ENCODE results near the gene HSPB2.
"Not testable (repeated sequence)": the region's sequence is repeated elsewhere in the genome, so short reads cannot be mapped to it uniquely, and the experiment has no call there.

Gene HSPB2

DNA sequence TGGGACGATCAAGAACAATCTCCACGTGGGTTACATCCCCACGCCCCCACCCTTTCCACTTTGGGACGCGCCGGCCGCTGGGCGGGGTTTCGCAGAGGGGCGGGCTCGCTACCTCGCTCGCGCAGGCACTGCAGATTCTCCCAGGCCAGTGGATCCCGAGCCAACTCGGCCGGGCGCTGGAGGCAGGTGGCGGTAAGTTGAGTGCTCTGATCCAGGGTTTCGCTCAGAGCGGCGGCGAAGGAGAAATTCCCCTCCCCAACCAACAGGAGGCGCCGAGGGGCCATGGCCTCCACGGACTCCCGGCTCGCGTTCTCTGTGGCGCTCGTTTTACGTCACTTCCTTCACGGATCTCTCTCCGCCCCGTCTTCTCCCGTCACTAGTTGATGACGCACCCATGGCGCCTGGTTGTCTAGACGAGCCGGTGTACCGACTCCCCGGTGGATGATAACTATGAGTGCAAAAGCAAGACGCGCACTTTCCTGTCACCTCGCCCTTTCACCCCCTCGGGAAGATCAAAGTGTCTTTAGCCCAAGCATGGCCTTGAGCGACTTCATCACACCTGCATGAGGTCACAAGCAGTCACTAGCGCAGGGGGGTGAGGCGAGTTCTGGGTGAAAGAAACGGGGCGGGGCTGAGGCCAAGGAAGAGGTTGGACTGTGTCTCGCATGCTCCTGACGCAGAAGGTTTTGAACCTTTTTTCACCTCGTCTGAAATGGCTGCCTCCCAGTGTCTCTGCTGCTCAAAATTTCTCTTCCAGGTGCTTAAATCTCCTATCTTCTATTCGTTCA, 33.5 kb upstream of the HSPB2 start, which contains the start of the genes CFAP68 and FDXACB1:
TSS of gene CFAP68 (plus strand) at position 693 of the 788 bp plus-strand sequence. CDS start at position 713, 20 bp downstream.
TSS of gene FDXACB1 (minus strand) at position 317 of the 788 bp plus-strand sequence. CDS start at position 284, 33 bp downstream.
- Histone ChIP-seq H3K27me3 (ENCODE audit: insufficient read depth, poor library complexity, severe bottlenecking) (no peaks in the 10 kb centered on the region), H3K27ac (replicated peaks) (peak within 1 kb of the TSS; percentile 93), H3K4me3 (replicated peaks; ENCODE audit: insufficient read depth, low read length) (peak within 1 kb of the TSS; percentile 71)
- DNase-seq (ENCODE audit: low read depth in 1 of 2, low spot score in 1 of 2), result peak; percentile 96 to 98
- peak; percentile 81 for TF ChIP-seq GABPA (IDR thresholded peaks at IDR 0.05; ENCODE audit: low read depth)
- TF ChIP-seq, protein P1, sequence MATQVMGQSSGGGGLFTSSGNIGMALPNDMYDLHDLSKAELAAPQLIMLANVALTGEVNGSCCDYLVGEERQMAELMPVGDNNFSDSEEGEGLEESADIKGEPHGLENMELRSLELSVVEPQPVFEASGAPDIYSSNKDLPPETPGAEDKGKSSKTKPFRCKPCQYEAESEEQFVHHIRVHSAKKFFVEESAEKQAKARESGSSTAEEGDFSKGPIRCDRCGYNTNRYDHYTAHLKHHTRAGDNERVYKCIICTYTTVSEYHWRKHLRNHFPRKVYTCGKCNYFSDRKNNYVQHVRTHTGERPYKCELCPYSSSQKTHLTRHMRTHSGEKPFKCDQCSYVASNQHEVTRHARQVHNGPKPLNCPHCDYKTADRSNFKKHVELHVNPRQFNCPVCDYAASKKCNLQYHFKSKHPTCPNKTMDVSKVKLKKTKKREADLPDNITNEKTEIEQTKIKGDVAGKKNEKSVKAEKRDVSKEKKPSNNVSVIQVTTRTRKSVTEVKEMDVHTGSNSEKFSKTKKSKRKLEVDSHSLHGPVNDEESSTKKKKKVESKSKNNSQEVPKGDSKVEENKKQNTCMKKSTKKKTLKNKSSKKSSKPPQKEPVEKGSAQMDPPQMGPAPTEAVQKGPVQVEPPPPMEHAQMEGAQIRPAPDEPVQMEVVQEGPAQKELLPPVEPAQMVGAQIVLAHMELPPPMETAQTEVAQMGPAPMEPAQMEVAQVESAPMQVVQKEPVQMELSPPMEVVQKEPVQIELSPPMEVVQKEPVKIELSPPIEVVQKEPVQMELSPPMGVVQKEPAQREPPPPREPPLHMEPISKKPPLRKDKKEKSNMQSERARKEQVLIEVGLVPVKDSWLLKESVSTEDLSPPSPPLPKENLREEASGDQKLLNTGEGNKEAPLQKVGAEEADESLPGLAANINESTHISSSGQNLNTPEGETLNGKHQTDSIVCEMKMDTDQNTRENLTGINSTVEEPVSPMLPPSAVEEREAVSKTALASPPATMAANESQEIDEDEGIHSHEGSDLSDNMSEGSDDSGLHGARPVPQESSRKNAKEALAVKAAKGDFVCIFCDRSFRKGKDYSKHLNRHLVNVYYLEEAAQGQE (IDR thresholded peaks at IDR 0.05; ENCODE audit: insufficient replicate concordance, low read depth), result no peak
- no peak for TF ChIP-seq SPI1 (IDR thresholded peaks at IDR 0.05; ENCODE audit: borderline replicate concordance, low read depth)
- TF ChIP-seq CTCF (IDR thresholded peaks at IDR 0.05; ENCODE audit: insufficient read depth, low read length), result peak; percentile 90
- peak; percentile 82; the same call in 1 of the 2 replicates for TF ChIP-seq POLR2AphosphoS5 (IDR thresholded peaks at IDR 0.05; ENCODE audit: low read depth)

- no peak for TF ChIP-seq GABPA (IDR thresholded peaks at IDR 0.05; ENCODE audit: low read depth)
- TF ChIP-seq, protein P1 (IDR thresholded peaks at IDR 0.05; ENCODE audit: insufficient replicate concordance, low read depth), result no peak
- no peak for TF ChIP-seq SPI1 (IDR thresholded peaks at IDR 0.05; ENCODE audit: borderline replicate concordance, low read depth)
- TF ChIP-seq POLR2AphosphoS5 (IDR thresholded peaks at IDR 0.05; ENCODE audit: low read depth), result no peak
- no peak for TF ChIP-seq CTCF (IDR thresholded peaks at IDR 0.05; ENCODE audit: insufficient read depth, low read length)
- Histone ChIP-seq H3K27me3 (ENCODE audit: insufficient read depth, poor library complexity, severe bottlenecking) (no peaks in the 10 kb centered on the region), H3K4me3 (replicated peaks; ENCODE audit: insufficient read depth, low read length) (peak overlapping the region; percentile 71), H3K27ac (replicated peaks) (peak overlapping the region; percentile 93)
- no peak for DNase-seq (ENCODE audit: low read depth in 1 of 2, low spot score in 1 of 2)
Observed at GRCh38 chr11:111879637-111879960, 32.9 kb upstream of the HSPB2 start.

- Histone ChIP-seq H3K27me3 (ENCODE audit: insufficient read depth, poor library complexity, severe bottlenecking) (no peaks in the 10 kb centered on the region), H3K4me3 (replicated peaks; ENCODE audit: insufficient read depth, low read length) (no peak overlapping the region), H3K27ac (replicated peaks) (no peak overlapping the region)
- no peak for DNase-seq (ENCODE audit: low read depth in 1 of 2, low spot score in 1 of 2)
- no peak for TF ChIP-seq POLR2AphosphoS5 (IDR thresholded peaks at IDR 0.05; ENCODE audit: low read depth)
- TF ChIP-seq SPI1 (IDR thresholded peaks at IDR 0.05; ENCODE audit: borderline replicate concordance, low read depth), result no peak
- TF ChIP-seq GABPA (IDR thresholded peaks at IDR 0.05; ENCODE audit: low read depth), result no peak
- TF ChIP-seq CTCF (IDR thresholded peaks at IDR 0.05; ENCODE audit: insufficient read depth, low read length), result no peak
- TF ChIP-seq, protein P1 (IDR thresholded peaks at IDR 0.05; ENCODE audit: insufficient replicate concordance, low read depth), result no peak
Observed at GRCh38 chr11:111882202-111882601, 30.3 kb upstream of the HSPB2 start.

- H3K27ac ChIP-seq (replicated peaks); H3K4me3 ChIP-seq (replicated peaks; ENCODE audit: insufficient read depth, low read length); H3K27me3 ChIP-seq (ENCODE audit: insufficient read depth, poor library complexity, severe bottlenecking); DNase-seq (ENCODE audit: low read depth in 1 of 2, low spot score in 1 of 2): not testable (repeated sequence)
Observed at GRCh38 chr11:111885053-111885452, 27.5 kb upstream of the HSPB2 start.

Data from HL-60 (cell line).